GM10248 (cell line): ENCODE results near the gene SIK3.

Source experiments
- CTCF ChIA-PET: fragments of 300-600 bp; sonication (Branson Sonifier 250); formaldehyde crosslinking; extraction: SDS; loops from one replicate; lab custom pipeline; 2021; ENCODE audit warnings: antibody characterized with exemption; lab: Yijun Ruan, JAX
- POLR2A ChIA-PET: fragments of 350-650 bp; sonication (Branson Sonifier 250); formaldehyde crosslinking; extraction: SDS; loops from one replicate; lab custom pipeline; 2020; ENCODE audit warnings: antibody characterized with exemption; lab: Yijun Ruan, JAX
- DNase-seq: peaks from one replicate; pipeline ENCODE4 v3.0.0; 2012; ENCODE audit errors: extremely low spot score
- TF ChIP-seq, protein P1 (sequence below): IDR thresholded peaks from 2 replicates; pipeline ENCODE4 v1.5.1; 2012; ENCODE audit warnings: mild to moderate bottlenecking, low read depth; ENCODE audit errors: extremely low read depth, missing control alignments, control extremely low read depth

Gene SIK3

DNA sequence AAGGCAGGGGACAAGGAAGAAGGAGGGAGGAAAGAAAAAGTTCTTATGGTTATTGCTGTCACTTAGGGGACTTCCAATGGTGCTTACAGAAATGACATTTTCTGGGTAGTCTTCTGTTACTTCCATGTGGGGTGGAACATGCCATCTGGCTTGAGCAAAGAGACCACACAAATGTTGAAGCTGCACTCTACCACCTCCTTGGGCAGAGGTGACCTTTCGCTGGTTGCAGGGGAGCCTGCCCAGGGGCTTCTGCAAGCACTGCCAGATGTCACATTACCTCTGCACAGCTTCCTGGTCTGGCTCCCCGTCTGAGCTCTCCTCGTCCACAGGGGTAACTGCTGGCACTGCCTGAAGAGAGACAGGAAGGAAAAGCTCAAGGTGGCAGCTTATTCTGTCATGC is 228.2 kb downstream of the SIK3 start:
- ChIA-PET CTCF (interaction anchor here (0.9 to 4.0 kb wide), 7 partner anchors 8 to 79 kb away, joined by 3 to 24 read pairs (median 4); no protein-coding TSS in a partner anchor), POLR2A (no interaction called here)
- DNase-seq: no peak
- TF ChIP-seq, protein P1, sequence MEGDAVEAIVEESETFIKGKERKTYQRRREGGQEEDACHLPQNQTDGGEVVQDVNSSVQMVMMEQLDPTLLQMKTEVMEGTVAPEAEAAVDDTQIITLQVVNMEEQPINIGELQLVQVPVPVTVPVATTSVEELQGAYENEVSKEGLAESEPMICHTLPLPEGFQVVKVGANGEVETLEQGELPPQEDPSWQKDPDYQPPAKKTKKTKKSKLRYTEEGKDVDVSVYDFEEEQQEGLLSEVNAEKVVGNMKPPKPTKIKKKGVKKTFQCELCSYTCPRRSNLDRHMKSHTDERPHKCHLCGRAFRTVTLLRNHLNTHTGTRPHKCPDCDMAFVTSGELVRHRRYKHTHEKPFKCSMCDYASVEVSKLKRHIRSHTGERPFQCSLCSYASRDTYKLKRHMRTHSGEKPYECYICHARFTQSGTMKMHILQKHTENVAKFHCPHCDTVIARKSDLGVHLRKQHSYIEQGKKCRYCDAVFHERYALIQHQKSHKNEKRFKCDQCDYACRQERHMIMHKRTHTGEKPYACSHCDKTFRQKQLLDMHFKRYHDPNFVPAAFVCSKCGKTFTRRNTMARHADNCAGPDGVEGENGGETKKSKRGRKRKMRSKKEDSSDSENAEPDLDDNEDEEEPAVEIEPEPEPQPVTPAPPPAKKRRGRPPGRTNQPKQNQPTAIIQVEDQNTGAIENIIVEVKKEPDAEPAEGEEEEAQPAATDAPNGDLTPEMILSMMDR: no peak

DNA sequence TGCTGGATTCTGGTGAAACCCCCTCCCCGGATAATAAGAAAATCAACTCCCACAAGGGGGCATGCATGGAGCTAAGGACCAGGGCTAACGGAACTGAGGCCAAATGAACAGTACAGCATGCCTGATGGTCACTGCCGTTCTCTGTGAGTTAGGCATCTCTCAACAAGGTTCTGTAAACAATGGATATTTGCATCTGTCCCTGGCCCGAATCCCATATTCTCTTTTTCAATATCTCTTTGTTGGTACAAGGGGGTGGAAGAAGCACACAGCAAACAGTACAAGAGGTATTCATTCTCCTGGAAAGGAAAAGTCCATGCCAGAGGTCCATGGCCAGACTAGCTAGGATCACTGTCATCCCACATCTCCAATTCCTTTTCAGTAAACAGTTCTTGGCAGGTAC is 228.6 kb downstream of the SIK3 start:
- CTCF ChIA-PET: interaction anchor here (0.9 to 4.0 kb wide), 5 partner anchors 10 to 79 kb away, joined by 3 to 24 read pairs (median 5); no protein-coding TSS in a partner anchor
- TF ChIP-seq, protein P1: no peak
- DNase-seq: no peak
- POLR2A ChIA-PET: no interaction called here

DNA sequence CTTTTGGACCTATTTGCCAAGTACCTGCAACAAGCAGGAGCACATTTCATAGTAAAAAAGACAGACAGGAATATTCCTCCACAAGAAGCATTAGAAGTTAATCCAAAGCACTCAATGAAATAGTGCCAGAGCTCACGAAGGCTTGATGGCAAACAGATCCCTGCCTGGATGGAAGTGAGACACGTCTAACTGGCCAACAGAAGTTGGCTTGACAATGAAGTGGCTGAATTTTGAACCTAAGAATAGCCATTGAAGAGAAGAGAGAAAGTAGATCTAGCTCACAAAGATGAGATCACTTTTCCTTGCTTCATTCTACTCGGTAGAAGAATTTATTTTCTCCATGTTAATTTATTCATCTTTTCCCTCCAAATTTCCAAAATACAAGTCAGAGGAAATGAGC is 230.2 kb downstream of the SIK3 start:
- TF ChIP-seq, protein P1: no peak
- POLR2A ChIA-PET: no interaction called here
- DNase-seq: no peak
- CTCF ChIA-PET: interaction anchor here (0.7 to 7.5 kb wide), 5 partner anchors 8 to 32 kb away, joined by 3 to 49 read pairs (median 4); no protein-coding TSS in a partner anchor

DNA sequence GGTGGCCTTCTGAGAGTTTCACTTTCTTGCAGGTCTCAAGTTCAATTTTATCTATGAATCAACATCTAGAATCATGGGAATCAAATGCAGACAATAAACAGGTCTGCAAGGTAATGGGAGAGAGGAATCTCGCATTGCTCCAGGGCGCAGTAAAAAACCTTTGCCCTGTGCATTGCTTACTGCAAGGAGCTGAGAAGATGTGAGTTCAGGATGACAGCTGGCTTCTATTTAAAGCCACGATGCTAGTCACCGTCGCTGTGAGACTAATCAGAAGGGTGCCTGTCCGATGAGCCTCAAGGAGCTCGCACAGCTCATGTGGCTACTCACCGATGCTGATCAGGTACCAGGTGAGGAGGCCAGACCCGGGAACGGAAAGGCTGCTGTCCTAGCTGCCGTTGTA is 230.6 kb downstream of the SIK3 start:
- ChIA-PET POLR2A (no interaction called here), CTCF (interaction anchor here (0.7 to 7.5 kb wide), 6 partner anchors 8 to 32 kb away, joined by 3 to 49 read pairs (median 4); no protein-coding TSS in a partner anchor)
- DNase-seq: no peak
- TF ChIP-seq, protein P1: no peak

DNA sequence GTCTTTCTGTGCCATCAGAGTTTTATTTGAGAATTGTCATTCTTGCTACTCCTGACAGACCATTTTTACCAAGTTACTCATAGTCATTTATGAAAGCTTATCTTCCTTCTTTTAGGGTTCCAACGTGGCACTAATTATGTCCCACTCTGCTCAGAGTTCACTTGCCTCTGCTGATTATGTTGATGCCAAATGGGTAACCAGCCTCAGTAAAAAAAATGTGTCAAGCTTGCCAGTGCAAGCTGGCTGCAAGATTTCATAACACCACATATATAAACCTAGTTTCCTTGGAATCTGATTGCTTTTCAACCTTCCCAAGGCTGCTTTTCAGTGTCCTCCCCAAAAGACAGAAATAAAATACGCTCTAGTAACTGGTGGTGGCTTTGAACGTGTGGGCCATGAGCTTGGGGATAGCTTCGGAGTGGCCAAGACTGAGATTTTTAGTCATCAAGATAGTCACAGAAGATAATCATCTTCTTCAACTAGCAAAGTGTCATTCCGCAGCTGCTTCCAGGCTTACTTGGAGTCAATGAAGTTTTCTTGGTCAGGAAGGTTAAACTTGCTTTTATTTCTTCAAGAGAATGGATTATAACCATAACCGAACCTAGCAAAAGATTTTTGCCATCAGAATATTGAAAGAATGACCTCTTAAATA is 231.3 kb downstream of the SIK3 start:
- ChIA-PET CTCF (interaction anchor here (1.2 to 7.5 kb wide), 5 partner anchors 8 to 239 kb away, joined by 3 to 49 read pairs (median 9); no protein-coding TSS in a partner anchor), POLR2A (no interaction called here)
- TF ChIP-seq, protein P1: no peak
- DNase-seq: no peak

DNA sequence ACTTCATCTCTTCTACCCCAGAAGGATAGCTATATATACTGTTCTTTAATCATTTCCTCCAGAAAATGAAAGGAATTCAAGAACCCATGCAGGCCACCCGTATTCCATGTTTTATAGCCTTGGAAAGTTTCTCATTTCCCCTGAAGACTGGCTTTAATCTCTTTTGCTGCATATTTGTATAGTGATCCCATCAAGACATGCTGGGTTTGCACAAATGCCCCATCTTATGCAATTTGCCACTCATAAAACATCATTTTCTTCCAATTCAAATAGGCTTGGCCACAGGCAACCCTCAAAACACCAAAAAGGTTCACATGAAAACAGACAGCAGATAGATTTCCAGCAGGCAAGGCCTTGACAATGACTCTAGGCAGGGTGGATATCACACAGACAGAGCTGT is 232.5 kb downstream of the SIK3 start:
- no peak for DNase-seq
- TF ChIP-seq, protein P1: no peak
- ChIA-PET POLR2A (no interaction called here), CTCF (interaction anchor here (2.5 to 7.5 kb wide), 2 partner anchors 11 to 240 kb away, joined by 9 to 49 read pairs; no protein-coding TSS in a partner anchor)
